Body of pancreas (tissue), 4 donors: Measurements from ENCODE around the gene RNU7-1. TPM values are rescaled to one million over a fixed set of nuclear protein-coding genes. Genes with fewer than 3 reads are reported as not detected.

Experiments used
- ATAC-seq: fragments of 150-250 bp; one replicate; pipeline ENCODE4 v1.9.1; 2016
- DNase-seq, 4 donors: peaks; one replicate each; pipeline ENCODE4 v3.0.0-alpha.2; 2019
- H3K27ac ChIP-seq, 4 donors: fragments of 200-600 bp; sonication (generic); 1 replicate in 3 of 4; 2 replicates in 1 of 4; pipeline versions ENCODE4 v1.5.1 to v1.6.1; 2016 to 2019; ENCODE audit warnings: mild to moderate bottlenecking in 1 of 4, mixed read lengths in 1 of 4, moderate library complexity in 1 of 4
- H3K27me3 ChIP-seq, 2 donors: fragments of 200-600 bp; sonication (generic); one replicate each; pipeline ENCODE4 v1.6.0; 2016; ENCODE audit warnings: mild to moderate bottlenecking in 1 of 2
- H3K36me3 ChIP-seq, 2 donors: fragments of 200-600 bp; sonication (generic); replicated peaks in 1 of 2; 2 replicates each; pipeline ENCODE4 v1.5.1; 2016; ENCODE audit warnings: low read depth in 2 of 2; ENCODE audit not compliant: insufficient read depth in 1 of 2
- H3K4me1 ChIP-seq: fragments of 200-600 bp; sonication (generic); one replicate; pipeline ENCODE4 v1.6.0; 2016
- H3K4me3 ChIP-seq, 2 donors: fragments of 200-600 bp; sonication (generic); 1 replicate in 1 of 2; 2 replicates in 1 of 2; pipeline ENCODE4 v1.5.1; 2016 to 2019
- H3K9me3 ChIP-seq, 3 donors: fragments of 200-600 bp; sonication (generic); 1 replicate in 2 of 3; 2 replicates in 1 of 3; pipeline ENCODE4 v1.5.1; 2016
- CTCF ChIP-seq, 7 experiments: fragments of 450-650 bp in 4 of 7; fragments of 200-600 bp in 3 of 7; sonication (generic) in 3 of 7; IDR thresholded peaks; one replicate each; pipeline ENCODE4 v1.5.1; 2016 to 2019; ENCODE audit warnings: antibody characterized with exemption in 7 of 7
- POLR2A ChIP-seq, 3 donors: fragments of 450-650 bp; IDR thresholded peaks; one replicate each; pipeline ENCODE4 v1.6.1; 2016; ENCODE audit warnings: antibody characterized with exemption in 3 of 3, mild to moderate bottlenecking in 2 of 3
- WGBS, 2 donors: methylation state at CpG; one replicate each; pipeline ENCODE4 v1.1.5; 2017; 5-methylcytosine and 5-hydroxymethylcytosine counted together
- intact Hi-C: fragments of 100-400 bp; cut with DNase I; formaldehyde crosslinking; loops from one replicate; pipeline ENCODE4 v1.15.1; 2023
- total RNA-seq, 2 donors: library from RNA; depleted of rRNA; stranded (reverse); fragments of >200 nt; gene quantifications; one replicate each; pipeline ENCODE4 v1.1.0, GENCODE V29; 2016

RNU7-1 gene
- total RNA-seq, 2 donors from 2014 or later: not detected

GRCh38 chr12:6965714-6966113 is 22.1 kb downstream of the RNU7-1 start:
- no peak for DNase-seq

GRCh38 chr12:6966351-6966750 is 22.7 kb downstream of the RNU7-1 start:
- Histone ChIP-seq H3K9me3 (no peaks in the 10 kb centered on the region), H3K4me3 (no peak overlapping the region), H3K27ac (peak overlapping the region in 3 of 4 donors; percentile 86 to 99 (median 99)), H3K36me3 (peaks cover 0 to 2% of the 10 kb centered on the region in 2 donors), H3K27me3 (no peaks in the 10 kb centered on the region), H3K4me1 (peaks cover 79% of the 10 kb centered on the region)
- TF ChIP-seq CTCF (IDR thresholded peaks at IDR 0.05): no peak
- no peak for TF ChIP-seq POLR2A (IDR thresholded peaks at IDR 0.05)
- 35 to 47% methylated on average over 7 of the region's 7 CpGs for WGBS, 2 donors
- ATAC-seq (no peak), DNase-seq (no peak)
- intact Hi-C loops: no loop called here

More at GRCh38 chr12:6965714-6966113, 22.1 kb downstream of the RNU7-1 start:
- TF ChIP-seq POLR2A (IDR thresholded peaks at IDR 0.05) (no peak), CTCF (IDR thresholded peaks at IDR 0.05) (no peak)
- no peak overlapping the region for H3K4me3 ChIP-seq
- intact Hi-C loops: no loop called here
- no peak for ATAC-seq
- no peaks in the 10 kb centered on the region for H3K9me3 ChIP-seq
- H3K4me1 ChIP-seq: peaks cover 83% of the 10 kb centered on the region
- no peaks in the 10 kb centered on the region for H3K27me3 ChIP-seq
- WGBS, 2 donors: 41 to 44% methylated on average over 4 of the region's 4 CpGs
- H3K36me3 ChIP-seq: peaks cover 0 to 2% of the 10 kb centered on the region in 2 donors
- H3K27ac ChIP-seq: peak overlapping the region; percentile 99 to 100 (median 99)

GRCh38 chr12:6967651-6968100 is 24.1 kb downstream of the RNU7-1 start:
- ATAC-seq (no peak), DNase-seq (no peak)
- H3K4me3 ChIP-seq: no peak overlapping the region
- no peaks in the 10 kb centered on the region for H3K9me3 ChIP-seq
- H3K36me3 ChIP-seq: peaks cover 0 to 2% of the 10 kb centered on the region in 2 donors
- intact Hi-C loops: no loop called here
- TF ChIP-seq CTCF (IDR thresholded peaks at IDR 0.05) (no peak), POLR2A (IDR thresholded peaks at IDR 0.05) (no peak)
- H3K4me1 ChIP-seq: peaks cover 73% of the 10 kb centered on the region
- no peaks in the 10 kb centered on the region for H3K27me3 ChIP-seq
- WGBS, 2 donors: 48 to 55% methylated on average over 8 to 9 of the region's 10 CpGs
- H3K27ac ChIP-seq: peak overlapping the region; percentile 16 to 99 (median 92)

DNA sequence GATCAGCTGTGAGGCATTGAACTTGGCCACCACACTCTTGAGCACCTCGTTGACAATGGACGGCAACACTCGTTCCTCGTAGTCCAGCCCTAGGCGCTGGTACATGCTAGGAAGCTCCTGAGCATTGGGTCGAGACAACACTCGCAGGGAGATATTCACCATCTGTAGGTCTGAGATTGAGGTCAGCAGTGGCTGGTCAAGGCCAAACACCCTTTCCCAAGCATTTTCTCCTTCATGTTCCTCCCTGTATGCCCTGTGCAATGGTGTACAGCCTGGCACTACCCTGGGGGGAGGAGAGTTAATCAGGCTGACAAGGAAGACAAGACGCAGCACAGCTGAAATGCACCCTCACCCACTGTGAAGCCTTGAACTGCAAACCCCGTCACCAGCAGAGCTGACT is 24.8 kb downstream of the RNU7-1 start:
- Histone ChIP-seq H3K9me3 (no peaks in the 10 kb centered on the region), H3K27ac (peak overlapping the region in 3 of 4 donors; percentile 86 to 99 (median 99)), H3K27me3 (no peaks in the 10 kb centered on the region), H3K4me3 (no peak overlapping the region), H3K4me1 (peaks cover 70% of the 10 kb centered on the region), H3K36me3 (peaks cover 0 to 2% of the 10 kb centered on the region in 2 donors)
- WGBS, 2 donors: 42 to 45% methylated on average over 8 to 9 of the region's 9 CpGs
- TF ChIP-seq CTCF (IDR thresholded peaks at IDR 0.05): no peak
- no peak for TF ChIP-seq POLR2A (IDR thresholded peaks at IDR 0.05)
- DNase-seq (no peak), ATAC-seq (no peak)
- intact Hi-C loops: no loop called here

DNA sequence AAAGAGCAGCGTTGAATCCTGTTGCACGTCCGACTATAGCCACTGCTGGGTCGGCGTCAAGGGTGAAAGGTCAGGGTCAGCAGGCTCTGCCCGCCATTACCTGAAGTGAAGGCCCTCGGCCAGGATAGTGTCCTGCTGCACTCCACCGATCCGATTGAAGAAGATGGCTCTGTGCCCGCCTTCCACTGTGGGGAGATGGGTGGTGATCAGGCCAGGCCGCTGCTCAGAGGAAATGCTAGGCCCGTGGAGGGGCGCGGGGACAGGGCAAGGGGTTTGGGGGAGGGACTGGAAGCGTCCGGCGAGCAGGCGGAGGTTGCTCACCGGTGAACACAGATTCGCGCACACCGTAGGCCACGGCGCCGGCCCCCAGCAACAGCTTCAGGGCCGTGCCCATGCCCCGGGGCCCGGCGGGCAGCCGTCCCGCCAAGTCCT is 26.5 kb downstream of the RNU7-1 start:
- DNase-seq: peak in 3 of 4 donors; percentile 44 to 57 (median 52)

More for the DNA sequence above, 26.5 kb downstream of the RNU7-1 start:
- no peaks in the 10 kb centered on the region for H3K9me3 ChIP-seq
- H3K4me3 ChIP-seq: peak overlapping the region; percentile 69 to 99
- no peaks in the 10 kb centered on the region for H3K27me3 ChIP-seq
- intact Hi-C loops: no loop called here
- peaks cover 61% of the 10 kb centered on the region for H3K4me1 ChIP-seq
- 0% methylated on average over 17 to 24 of the region's 31 CpGs for WGBS, 2 donors
- TF ChIP-seq CTCF (IDR thresholded peaks at IDR 0.05): no peak
- no peak for TF ChIP-seq POLR2A (IDR thresholded peaks at IDR 0.05)
- H3K27ac ChIP-seq: peak overlapping the region; percentile 84 to 99 (median 90)
- ATAC-seq: no peak
- peaks cover under 1 to 9% of the 10 kb centered on the region in 2 donors for H3K36me3 ChIP-seq
